Small intestine (tissue), 7 donors: Measurements from ENCODE around the gene SIRT6. TPM values are rescaled to one million over a fixed set of nuclear protein-coding genes. Genes with fewer than 3 reads are reported as not detected.

ENCODE experiments used
- DNase-seq, 2 donors: peaks; one replicate each; pipeline versions ENCODE4 v3.0.0 to v3.0.0-alpha.2; 2013
- FAIRE-seq: peaks from 2 replicates; lab custom pipeline; 2012; peaks lifted over from hg19 to GRCh38; lab: Jason Lieb, UNC
- H3K27ac ChIP-seq, 3 donors: one replicate each; pipeline ENCODE4 v1.5.1; 2013; ENCODE audit warnings: low read length in 2 of 3, mild to moderate bottlenecking in 2 of 3, control low read depth in 1 of 3, inconsistent platforms in 1 of 3, low read depth in 1 of 3, moderate library complexity in 1 of 3
- H3K27me3 ChIP-seq, 3 donors: one replicate each; pipeline ENCODE4 v1.6.1; 2013; ENCODE audit warnings: low read length in 3 of 3, inconsistent platforms in 1 of 3; ENCODE audit not compliant: control insufficient read depth in 3 of 3, insufficient read depth in 3 of 3
- H3K36me3 ChIP-seq, 3 donors: one replicate each; pipeline ENCODE4 v1.6.1; 2013; ENCODE audit warnings: low read length in 3 of 3, inconsistent platforms in 1 of 3, low read depth in 1 of 3, mild to moderate bottlenecking in 1 of 3, moderate library complexity in 1 of 3; ENCODE audit not compliant: control insufficient read depth in 3 of 3, insufficient read depth in 2 of 3
- H3K4me1 ChIP-seq, 3 donors: one replicate each; pipeline ENCODE4 v1.6.1; 2013; ENCODE audit warnings: low read length in 2 of 3, inconsistent platforms in 1 of 3, low read depth in 1 of 3, mild to moderate bottlenecking in 1 of 3, moderate library complexity in 1 of 3; ENCODE audit not compliant: control insufficient read depth in 3 of 3, insufficient read depth in 2 of 3
- H3K4me3 ChIP-seq, 3 donors: one replicate each; pipeline ENCODE4 v1.5.1; 2013; ENCODE audit warnings: low read length in 3 of 3, control low read depth in 1 of 3, inconsistent platforms in 1 of 3, low read depth in 1 of 3, mild to moderate bottlenecking in 1 of 3, moderate library complexity in 1 of 3
- H3K9me3 ChIP-seq, 2 donors: one replicate each; pipeline ENCODE4 v1.6.1; 2013; ENCODE audit warnings: low read depth in 1 of 2, low read length in 1 of 2; ENCODE audit not compliant: control insufficient read depth in 2 of 2, insufficient read depth in 1 of 2
- WGBS, 3 donors: extraction: QIAGEN DNeasy Blood & Tissue Kit; methylation state at CpG; one replicate each; pipeline ENCODE4 v1.1.7; 2013; 5-methylcytosine and 5-hydroxymethylcytosine counted together
- polyA plus RNA-seq, 4 donors: library from polyadenylated mRNA; stranded (reverse) in 3 of 4; unstranded in 1 of 4; fragments of 200-250 nt in 3 of 4; fragments of 120-200 nt in 1 of 4; gene quantifications; one replicate each; pipeline versions ENCODE4 v1.2.1 to v1.2.3, GENCODE V29; 2013
- donor health status: healthy with polysubstance abuse.
- donor health status: control.
- donor health status: control.
- donor health status: Bipolar disorder and iron deficiency.
- donor health status: healthy.

The SIRT6 gene
- polyA plus RNA-seq, 4 donors: 24.1 to 48.1 (median 42.9) TPM

- DNase-seq (peak; percentile 85 to 89), FAIRE-seq (no peak)
- Histone ChIP-seq H3K4me3 (no peak overlapping the region), H3K27ac (no peak overlapping the region), H3K9me3 (no peaks in the 10 kb centered on the region), H3K27me3 (no peaks in the 10 kb centered on the region), H3K36me3 (no peaks in the 10 kb centered on the region), H3K4me1 (peaks cover 0 to 10% (median 0%) of the 10 kb centered on the region in 3 donors)
- 28 to 34% (median 33%) methylated on average over 22 of the region's 22 CpGs for WGBS, 3 donors
These were observed 4.0 kb upstream of the SIRT6 start for GRCh38 chr19:4186087-4186993.

- 56 to 70% (median 60%) methylated on average over 9 of the region's 9 CpGs for WGBS, 3 donors
- no peak overlapping the region for H3K27ac ChIP-seq
- H3K4me3 ChIP-seq: no peak overlapping the region
- H3K9me3 ChIP-seq: no peaks in the 10 kb centered on the region
- peaks cover 0 to 5% (median 0%) of the 10 kb centered on the region in 3 donors for H3K36me3 ChIP-seq
- H3K27me3 ChIP-seq: no peaks in the 10 kb centered on the region
- no peak for FAIRE-seq
- DNase-seq: no peak
- peaks cover 0 to 18% (median 5%) of the 10 kb centered on the region in 3 donors for H3K4me1 ChIP-seq
These were observed 3.2 kb upstream of the SIRT6 start for GRCh38 chr19:4185413-4186086.

- no peaks in the 10 kb centered on the region for H3K27me3 ChIP-seq
- H3K4me1 ChIP-seq: peaks cover 0 to 21% (median 5%) of the 10 kb centered on the region in 3 donors
- WGBS, 3 donors: 89 to 92% (median 92%) methylated on average over 2 of the region's 2 CpGs
- H3K4me3 ChIP-seq: no peak overlapping the region
- FAIRE-seq (no peak), DNase-seq (no peak)
- peaks cover 0 to 12% (median 0%) of the 10 kb centered on the region in 3 donors for H3K36me3 ChIP-seq
- no peaks in the 10 kb centered on the region for H3K9me3 ChIP-seq
- no peak overlapping the region for H3K27ac ChIP-seq
These were observed 2.5 kb upstream of the SIRT6 start for GRCh38 chr19:4184718-4185352.

- Histone ChIP-seq H3K27ac (no peak overlapping the region), H3K27me3 (no peaks in the 10 kb centered on the region), H3K4me3 (no peak overlapping the region), H3K4me1 (peaks cover 0 to 21% (median 5%) of the 10 kb centered on the region in 3 donors), H3K9me3 (no peaks in the 10 kb centered on the region), H3K36me3 (peaks cover under 1 to 17% (median 2%) of the 10 kb centered on the region in 3 donors)
- DNase-seq: no peak
- FAIRE-seq: no peak
- 49 to 56% (median 50%) methylated on average over 16 to 23 of the region's 23 CpGs for WGBS, 3 donors
These were observed 1.8 kb upstream of the SIRT6 start for GRCh38 chr19:4183967-4184717.

- FAIRE-seq: no peak
- Histone ChIP-seq H3K4me1 (peaks cover 0 to 17% (median 5%) of the 10 kb centered on the region in 3 donors), H3K27me3 (no peaks in the 10 kb centered on the region), H3K36me3 (peaks cover 2 to 40% (median 6%) of the 10 kb centered on the region in 3 donors), H3K9me3 (no peaks in the 10 kb centered on the region), H3K27ac (peak overlapping the region; percentile 9 to 43 (median 41)), H3K4me3 (peak overlapping the region in 1 of 3 donors; percentile 90)
- DNase-seq: peak in 1 of 2 donors; percentile 56
- 33 to 71% (median 51%) methylated on average over 2 of the region's 2 CpGs for WGBS, 3 donors
These were observed 1.3 kb downstream of the SIRT6 start for GRCh38 chr19:4181053-4181508.

- no peak for FAIRE-seq
- H3K27ac ChIP-seq: no peak overlapping the region
- no peaks in the 10 kb centered on the region for H3K27me3 ChIP-seq
- H3K9me3 ChIP-seq: no peaks in the 10 kb centered on the region
- WGBS, 3 donors: 90 to 94% (median 92%) methylated on average over 18 of the region's 18 CpGs
- H3K4me1 ChIP-seq: peaks cover 0 to 23% (median 5%) of the 10 kb centered on the region in 3 donors
- no peak overlapping the region for H3K4me3 ChIP-seq
- peaks cover 4 to 60% (median 6%) of the 10 kb centered on the region in 3 donors for H3K36me3 ChIP-seq
- no peak for DNase-seq
These were observed 3.4 kb downstream of the SIRT6 start for GRCh38 chr19:4178990-4179389.

GRCh38 chr19:4177146-4177545, 5.2 kb downstream of the SIRT6 start:
- Histone ChIP-seq H3K27ac (no peak overlapping the region), H3K27me3 (no peaks in the 10 kb centered on the region)
- 94 to 97% (median 96%) methylated on average over 5 of the region's 5 CpGs for WGBS, 3 donors

More at GRCh38 chr19:4177146-4177545, 5.2 kb downstream of the SIRT6 start:
- Histone ChIP-seq H3K4me1 (peaks cover 0 to 31% (median 5%) of the 10 kb centered on the region in 3 donors), H3K36me3 (peaks cover 4 to 68% (median 6%) of the 10 kb centered on the region in 3 donors), H3K4me3 (no peak overlapping the region), H3K9me3 (no peaks in the 10 kb centered on the region)
- DNase-seq (no peak), FAIRE-seq (no peak)
